C4-2B (cell line): ENCODE data around the gene ASH1L.

Experiments used
- CTCF ChIP-seq: fragments of 450-650 bp; conservative IDR thresholded peaks from 2 replicates; pipeline ENCODE4 v1.5.1; 2017; ENCODE audit warnings: mild to moderate bottlenecking
- ZFX ChIP-seq: fragments of 450-650 bp; IDR thresholded peaks from 2 replicates; pipeline ENCODE4 v1.6.1; 2017

- TF ChIP-seq CTCF (no peak), ZFX (no peak)
These were observed 25.4 kb downstream of the ASH1L start for GRCh38 chr1:155537193-155537592.
